GM10266 (cell line): Measurements from ENCODE around the gene CYB561A3.

Source experiments
- DNase-seq: peaks from one replicate; pipeline ENCODE4 v3.0.0; 2012; ENCODE audit errors: extremely low spot score
- CTCF ChIP-seq: IDR thresholded peaks from 2 replicates; pipeline ENCODE4 v1.5.1; 2012; ENCODE audit warnings: mild to moderate bottlenecking, low read depth; ENCODE audit not compliant: control insufficient read depth, insufficient read depth; ENCODE audit errors: missing control alignments

The CYB561A3 gene

GRCh38 chr11:61337706-61338470 is 23.8 kb downstream of the CYB561A3 start:
- TF ChIP-seq CTCF = no peak
- no peak for DNase-seq

- peak; percentile 99 for TF ChIP-seq CTCF
- DNase-seq = peak; percentile 89
Measured at GRCh38 chr11:61336171-61336935, 25.3 kb downstream of the CYB561A3 start.

GRCh38 chr11:61335355-61335710 is 26.3 kb downstream of the CYB561A3 start:
- no peak for DNase-seq
- no peak for TF ChIP-seq CTCF

- no peak for DNase-seq
- TF ChIP-seq CTCF = no peak
Measured at GRCh38 chr11:61334434-61335354, 27.0 kb downstream of the CYB561A3 start.

- TF ChIP-seq CTCF = no peak
- DNase-seq = no peak
Measured at GRCh38 chr11:61333550-61334433, 27.9 kb downstream of the CYB561A3 start.

- DNase-seq = peak; percentile 98
- TF ChIP-seq CTCF = no peak
Measured at GRCh38 chr11:61332797-61333549, 28.7 kb downstream of the CYB561A3 start, which contains the start of the genes DDB1 and TKFC. TSS of gene DDB1 (minus strand) at chr11:61333105. CDS start at chr11:61332968, 137 bp downstream. TSS of gene TKFC (plus strand) at chr11:61333228. CDS start at chr11:61334729, 1,501 bp downstream.
